Effector CD8-positive, alpha-beta T cell (primary cell): Measurements from ENCODE around the gene CD47.

Experiments used
- DNase-seq: peaks from one replicate; lab custom pipeline; 2025; lab: John Stamatoyannopoulos, UW

The CD47 gene

GRCh38 chr3:108091498-108092250, 843 bp upstream of the CD47 start:
- DNase-seq = peak; percentile 24

GRCh38 chr3:108090049-108090700, 656 bp downstream of the CD47 start:
- DNase-seq = peak; percentile 37

GRCh38 chr3:108089579-108089978, 1.3 kb downstream of the CD47 start:
- no peak for DNase-seq

- DNase-seq = no peak
These were observed 2.1 kb downstream of the CD47 start for GRCh38 chr3:108088697-108089096.

- no peak for DNase-seq
These were observed 2.7 kb downstream of the CD47 start for GRCh38 chr3:108088146-108088545.

- DNase-seq = no peak
These were observed 4.2 kb downstream of the CD47 start for GRCh38 chr3:108086653-108087052.

GRCh38 chr3:108085810-108086350, 5.0 kb downstream of the CD47 start:
- DNase-seq = no peak

GRCh38 chr3:108085370-108085769, 5.5 kb downstream of the CD47 start:
- DNase-seq = no peak

- no peak for DNase-seq
These were observed 11.0 kb downstream of the CD47 start for GRCh38 chr3:108079877-108080276.

GRCh38 chr3:108079043-108079442, 11.8 kb downstream of the CD47 start:
- DNase-seq = no peak

- DNase-seq = no peak
These were observed 14.3 kb downstream of the CD47 start for GRCh38 chr3:108076564-108076963.

- DNase-seq = no peak
These were observed 16.9 kb downstream of the CD47 start for GRCh38 chr3:108073764-108074431.

GRCh38 chr3:108071368-108071767, 19.5 kb downstream of the CD47 start:
- no peak for DNase-seq

- DNase-seq = no peak
These were observed 20.5 kb downstream of the CD47 start for GRCh38 chr3:108070356-108070755.

GRCh38 chr3:108067768-108068167, 23.1 kb downstream of the CD47 start:
- DNase-seq = no peak

- DNase-seq = no peak
These were observed 25.7 kb downstream of the CD47 start for GRCh38 chr3:108065096-108065495.

- DNase-seq = no peak
These were observed 26.4 kb downstream of the CD47 start for GRCh38 chr3:108064293-108064887.

GRCh38 chr3:108062051-108062450, 28.8 kb downstream of the CD47 start:
- no peak for DNase-seq

- no peak for DNase-seq
These were observed 30.5 kb downstream of the CD47 start for GRCh38 chr3:108060331-108060730.

- no peak for DNase-seq
These were observed 34.9 kb downstream of the CD47 start for GRCh38 chr3:108055931-108056330.

- DNase-seq = no peak
These were observed 35.9 kb downstream of the CD47 start for GRCh38 chr3:108054935-108055334.

GRCh38 chr3:108053483-108053882, 37.3 kb downstream of the CD47 start:
- no peak for DNase-seq
